Fibroblast of lung (primary cell): Measurements from ENCODE around the gene DNAJA3. TPM values are rescaled to one million over a fixed set of nuclear protein-coding genes. Genes with fewer than 3 reads are reported as not detected.
A peak's percentile ranks its signal among the peaks of the same experiment; 100 is the strongest.

Source experiments
- DNase-seq, 2 donors: peaks; one replicate each; pipeline versions ENCODE4 v3.0.0 to v3.0.0-alpha.2; 2010; ENCODE audit warnings: low read depth in 2 of 2
- H2AFZ ChIP-seq: 2 replicates; pipeline ENCODE4 v1.5.1; 2012; ENCODE audit warnings: low read length, control low read depth, inconsistent platforms
- H3K27ac ChIP-seq: 2 replicates; pipeline ENCODE4 v1.5.1; 2011; ENCODE audit warnings: low read length, control low read depth; ENCODE audit not compliant: insufficient read depth
- H3K27me3 ChIP-seq: 2 replicates; pipeline ENCODE4 v1.5.1; 2011; ENCODE audit warnings: mild to moderate bottlenecking, low read length; ENCODE audit not compliant: control insufficient read depth, insufficient read depth
- H3K36me3 ChIP-seq: 2 replicates; pipeline ENCODE4 v1.5.1; 2011; ENCODE audit warnings: low read length; ENCODE audit not compliant: control insufficient read depth, insufficient read depth
- H3K4me1 ChIP-seq: 2 replicates; pipeline ENCODE4 v1.5.1; 2011; ENCODE audit warnings: low read length; ENCODE audit not compliant: control insufficient read depth, insufficient read depth; ENCODE audit errors: extremely low read depth
- H3K4me2 ChIP-seq: 2 replicates; pipeline ENCODE4 v1.5.1; 2011; ENCODE audit warnings: low read length, control low read depth; ENCODE audit not compliant: insufficient read depth; ENCODE audit errors: extremely low read depth
- H3K4me3 ChIP-seq, 4 experiments: fragments of 200-600 bp in 1 of 4; sonication (generic) in 1 of 4; replicated peaks in 1 of 4; 2 replicates each; pipeline ENCODE4 v1.5.1; 2011 to 2016; ENCODE audit warnings: low read length in 4 of 4, low read depth in 3 of 4, mild to moderate bottlenecking in 3 of 4, control low read depth in 2 of 4, inconsistent platforms in 1 of 4, mixed read lengths in 1 of 4; ENCODE audit not compliant: insufficient read depth in 1 of 4; ENCODE audit errors: control extremely low read depth in 1 of 4
- H3K79me2 ChIP-seq: 2 replicates; pipeline ENCODE4 v1.5.1; 2012; ENCODE audit warnings: mild to moderate bottlenecking, low read length, inconsistent platforms; ENCODE audit not compliant: control insufficient read depth, insufficient read depth
- H3K9ac ChIP-seq: 2 replicates; pipeline ENCODE4 v1.5.1; 2011; ENCODE audit warnings: mild to moderate bottlenecking, low read length, control low read depth; ENCODE audit not compliant: insufficient read depth
- H3K9me3 ChIP-seq: 2 replicates; pipeline ENCODE4 v1.5.1; 2012; ENCODE audit warnings: low read depth, low read length; ENCODE audit not compliant: control insufficient read depth, insufficient read depth
- H4K20me1 ChIP-seq: 2 replicates; pipeline ENCODE4 v1.5.1; 2011; ENCODE audit warnings: low read length; ENCODE audit not compliant: control insufficient read depth, insufficient read depth; ENCODE audit errors: extremely low read depth
- EZH2 ChIP-seq: IDR thresholded peaks from 2 replicates; pipeline ENCODE4 v1.5.1; 2012; ENCODE audit warnings: low read length, control low read depth, mild to moderate bottlenecking; ENCODE audit errors: missing control alignments
- polyA plus RNA-seq, 2 donors: library from polyadenylated mRNA; depleted of rRNA in 1 of 2; stranded (reverse) in 1 of 2; unstranded in 1 of 2; fragments of >200 nt; gene quantifications; 2 replicates each; pipeline ENCODE4 v1.2.1, GENCODE V29; 2011 to 2012; ENCODE audit warnings: missing spikeins in 1 of 2
- total RNA-seq: library from RNA; depleted of rRNA; stranded (reverse); fragments of >200 nt; gene quantifications from 2 replicates; pipeline ENCODE4 v1.2.1, GENCODE V29; 2014
- TF ChIP-seq, protein P1 (sequence below), 2 donors: IDR thresholded peaks in 1 of 2; conservative IDR thresholded peaks in 1 of 2; 1 replicate in 1 of 2; 2 replicates in 1 of 2; pipeline ENCODE4 v1.5.1; 2011 to 2012; ENCODE audit warnings: low read length in 2 of 2, control low read depth in 1 of 2, inconsistent platforms in 1 of 2, low read depth in 1 of 2, mild to moderate bottlenecking in 1 of 2

Gene DNAJA3
- total and polyA plus RNA-seq, 2 donors (not counting 1 experiment from before 2014, with no cell fraction given) = 27.8 to 66.1 TPM

DNA sequence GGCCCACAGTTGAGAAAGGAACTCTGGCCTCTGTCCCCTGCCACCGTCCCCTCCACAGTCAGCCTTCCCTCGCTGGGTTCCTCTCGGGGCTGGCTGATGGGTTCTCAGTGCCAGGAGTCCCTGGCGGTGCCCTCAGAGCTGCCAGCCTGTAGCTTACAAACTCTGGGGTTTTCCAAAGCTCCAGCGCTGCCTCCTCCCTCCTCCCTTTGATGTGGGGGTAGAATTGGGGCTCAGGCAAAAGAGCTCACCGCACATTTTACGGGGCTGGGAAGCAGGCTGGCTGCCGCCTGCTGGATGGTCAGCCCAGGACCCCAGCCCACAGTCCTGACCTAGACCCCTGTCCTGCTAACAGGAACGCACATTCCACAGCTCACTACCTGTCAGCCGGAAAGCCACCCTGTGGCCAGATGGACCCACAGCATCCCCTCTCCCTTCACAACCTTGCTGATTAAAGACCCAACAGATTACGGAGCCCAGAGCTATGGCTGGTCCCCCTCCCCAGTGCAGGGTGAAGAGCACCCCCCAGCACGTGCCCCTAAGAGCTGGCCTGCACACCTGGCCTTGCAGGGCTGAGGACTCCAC is 48.0 kb upstream of the DNAJA3 start:
- peak overlapping the region in 1 of 4 experiments; percentile 10 for H3K4me3 ChIP-seq
- H3K27me3 ChIP-seq = no peaks in the 10 kb centered on the region
- no peaks in the 10 kb centered on the region for H4K20me1 ChIP-seq
- peaks cover 38% of the 10 kb centered on the region for H3K36me3 ChIP-seq
- peaks cover 89% of the 10 kb centered on the region for H3K79me2 ChIP-seq
- no peaks in the 10 kb centered on the region for H3K9me3 ChIP-seq
- peaks cover 48% of the 10 kb centered on the region for H3K4me1 ChIP-seq
- no peak overlapping the region for H3K9ac ChIP-seq
- H3K27ac ChIP-seq = peak overlapping the region; percentile 66
- no peak for DNase-seq
- H3K4me2 ChIP-seq = no peak overlapping the region
- no peak overlapping the region for H2AFZ ChIP-seq
- TF ChIP-seq, protein P1, sequence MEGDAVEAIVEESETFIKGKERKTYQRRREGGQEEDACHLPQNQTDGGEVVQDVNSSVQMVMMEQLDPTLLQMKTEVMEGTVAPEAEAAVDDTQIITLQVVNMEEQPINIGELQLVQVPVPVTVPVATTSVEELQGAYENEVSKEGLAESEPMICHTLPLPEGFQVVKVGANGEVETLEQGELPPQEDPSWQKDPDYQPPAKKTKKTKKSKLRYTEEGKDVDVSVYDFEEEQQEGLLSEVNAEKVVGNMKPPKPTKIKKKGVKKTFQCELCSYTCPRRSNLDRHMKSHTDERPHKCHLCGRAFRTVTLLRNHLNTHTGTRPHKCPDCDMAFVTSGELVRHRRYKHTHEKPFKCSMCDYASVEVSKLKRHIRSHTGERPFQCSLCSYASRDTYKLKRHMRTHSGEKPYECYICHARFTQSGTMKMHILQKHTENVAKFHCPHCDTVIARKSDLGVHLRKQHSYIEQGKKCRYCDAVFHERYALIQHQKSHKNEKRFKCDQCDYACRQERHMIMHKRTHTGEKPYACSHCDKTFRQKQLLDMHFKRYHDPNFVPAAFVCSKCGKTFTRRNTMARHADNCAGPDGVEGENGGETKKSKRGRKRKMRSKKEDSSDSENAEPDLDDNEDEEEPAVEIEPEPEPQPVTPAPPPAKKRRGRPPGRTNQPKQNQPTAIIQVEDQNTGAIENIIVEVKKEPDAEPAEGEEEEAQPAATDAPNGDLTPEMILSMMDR (conservative IDR thresholded peaks at IDR 0.05 in 1 of 2, IDR thresholded peaks at IDR 0.05 in 1 of 2; ENCODE audit: low read depth in 1 of 2, low read length in 2 of 2) = peak in 1 of 2 donors; percentile 13
- TF ChIP-seq EZH2 = no peak

DNA sequence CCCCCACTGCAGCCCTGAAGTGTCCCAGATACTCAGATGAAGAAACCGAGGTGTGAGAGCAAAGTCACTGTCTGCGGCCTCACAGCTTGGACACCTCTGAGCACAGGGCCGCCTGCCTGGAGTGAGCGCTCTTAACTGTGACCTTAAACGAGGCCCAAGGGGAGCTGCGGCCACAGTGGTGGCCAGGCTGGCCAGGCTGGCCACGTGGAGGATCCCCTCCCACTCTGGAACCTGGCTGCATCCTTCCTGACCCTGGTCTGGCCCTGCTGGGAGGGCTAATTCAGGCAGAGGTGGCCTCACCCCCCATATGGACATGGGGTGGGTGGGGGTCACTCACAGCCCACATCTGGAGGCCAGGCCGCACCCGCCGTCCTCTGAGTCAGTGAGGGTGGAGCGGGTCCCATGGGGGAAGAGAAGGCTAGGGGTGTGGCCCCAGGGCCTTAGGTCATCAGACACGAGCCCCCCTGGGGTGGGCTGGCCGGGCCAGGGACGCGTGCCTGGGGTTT is 47.5 kb upstream of the DNAJA3 start:
- TF ChIP-seq, protein P1 (conservative IDR thresholded peaks at IDR 0.05 in 1 of 2, IDR thresholded peaks at IDR 0.05 in 1 of 2; ENCODE audit: low read depth in 1 of 2, low read length in 2 of 2) = no peak
- no peak for TF ChIP-seq EZH2
- Histone ChIP-seq H3K4me3 (no peak overlapping the region), H3K27ac (peak overlapping the region; percentile 66), H3K4me2 (no peak overlapping the region), H3K79me2 (peaks cover 88% of the 10 kb centered on the region), H3K9me3 (no peaks in the 10 kb centered on the region), H4K20me1 (no peaks in the 10 kb centered on the region), H3K36me3 (peaks cover 42% of the 10 kb centered on the region), H2AFZ (no peak overlapping the region), H3K9ac (no peak overlapping the region), H3K27me3 (no peaks in the 10 kb centered on the region), H3K4me1 (peaks cover 48% of the 10 kb centered on the region)
- no peak for DNase-seq

DNA sequence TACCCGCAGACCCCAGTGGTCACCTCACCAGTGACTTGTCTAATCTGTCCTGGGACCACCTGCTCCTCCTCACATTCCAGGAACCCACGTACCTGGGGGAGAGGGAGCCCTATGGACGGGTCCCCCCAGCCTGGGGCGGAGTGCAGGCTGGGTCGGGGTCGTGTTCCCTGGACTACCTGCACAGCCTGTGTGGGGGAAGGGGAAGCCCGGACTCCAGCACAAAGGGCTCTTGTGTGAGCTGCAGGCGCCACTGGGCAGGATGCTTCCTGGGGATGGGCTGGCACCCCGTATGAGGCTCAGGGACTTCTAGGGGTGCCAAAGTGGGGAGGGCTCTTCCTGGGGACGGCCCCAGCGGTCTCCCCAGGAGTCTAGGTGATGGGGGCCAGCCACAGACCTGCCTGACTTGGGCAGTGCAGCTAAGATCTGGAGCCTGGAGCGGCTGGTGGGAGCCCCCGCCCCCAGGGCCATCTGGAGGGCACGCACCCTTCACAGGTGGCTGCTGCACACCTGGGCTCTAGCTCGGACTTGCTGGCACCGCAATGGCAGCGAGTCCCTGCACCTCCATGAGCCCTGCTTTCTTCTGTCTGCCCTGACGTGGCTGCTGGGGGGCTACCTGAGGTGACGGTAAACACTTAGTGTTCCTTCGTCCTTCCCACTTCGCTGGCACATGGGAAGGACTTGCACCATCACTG is 46.5 kb upstream of the DNAJA3 start:
- Histone ChIP-seq H3K4me1 (peaks cover 52% of the 10 kb centered on the region), H3K9ac (no peak overlapping the region), H3K4me3 (no peak overlapping the region), H3K36me3 (peaks cover 48% of the 10 kb centered on the region), H3K27me3 (no peaks in the 10 kb centered on the region), H3K27ac (peak overlapping the region; percentile 66), H3K4me2 (no peak overlapping the region), H3K9me3 (no peaks in the 10 kb centered on the region), H3K79me2 (peaks cover 80% of the 10 kb centered on the region), H2AFZ (no peak overlapping the region), H4K20me1 (no peaks in the 10 kb centered on the region)
- no peak for TF ChIP-seq EZH2
- TF ChIP-seq, protein P1 (conservative IDR thresholded peaks at IDR 0.05 in 1 of 2, IDR thresholded peaks at IDR 0.05 in 1 of 2; ENCODE audit: low read depth in 1 of 2, low read length in 2 of 2) = no peak
- no peak for DNase-seq
